Measurements from ENCODE around the gene BTBD16.

The BTBD16 gene

DNA sequence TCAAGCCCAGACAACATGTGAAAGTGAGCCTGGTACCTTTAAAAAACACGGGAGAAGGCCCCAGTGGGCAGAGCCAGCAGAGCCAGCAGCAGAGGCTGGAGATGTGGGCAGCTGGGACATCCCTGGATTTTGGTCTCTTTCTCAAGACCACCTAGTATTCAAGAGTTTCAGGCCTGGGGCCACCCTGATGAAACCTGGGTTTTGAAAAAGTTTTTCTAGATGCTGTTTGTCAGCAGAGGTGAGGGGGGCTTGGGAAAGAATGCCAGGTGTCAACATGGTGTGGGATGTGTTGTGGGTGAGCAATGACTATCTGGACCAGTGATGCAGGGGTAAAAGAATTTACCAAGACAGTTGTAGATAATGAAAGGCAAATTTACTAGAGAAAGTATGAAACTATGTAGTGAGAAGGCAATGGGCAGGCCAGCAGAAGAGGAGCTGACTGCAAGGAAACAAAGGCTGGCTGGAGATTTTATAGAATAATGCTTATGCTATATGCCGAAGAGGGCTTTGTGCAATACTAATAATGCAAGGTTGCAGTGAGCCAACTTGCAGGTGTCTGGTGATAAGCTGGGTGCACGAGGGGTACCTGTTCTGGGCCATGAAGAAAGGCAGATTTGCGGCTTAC, 75.3 kb downstream of the BTBD16 start:
- TF ChIP-seq, protein P1, sequence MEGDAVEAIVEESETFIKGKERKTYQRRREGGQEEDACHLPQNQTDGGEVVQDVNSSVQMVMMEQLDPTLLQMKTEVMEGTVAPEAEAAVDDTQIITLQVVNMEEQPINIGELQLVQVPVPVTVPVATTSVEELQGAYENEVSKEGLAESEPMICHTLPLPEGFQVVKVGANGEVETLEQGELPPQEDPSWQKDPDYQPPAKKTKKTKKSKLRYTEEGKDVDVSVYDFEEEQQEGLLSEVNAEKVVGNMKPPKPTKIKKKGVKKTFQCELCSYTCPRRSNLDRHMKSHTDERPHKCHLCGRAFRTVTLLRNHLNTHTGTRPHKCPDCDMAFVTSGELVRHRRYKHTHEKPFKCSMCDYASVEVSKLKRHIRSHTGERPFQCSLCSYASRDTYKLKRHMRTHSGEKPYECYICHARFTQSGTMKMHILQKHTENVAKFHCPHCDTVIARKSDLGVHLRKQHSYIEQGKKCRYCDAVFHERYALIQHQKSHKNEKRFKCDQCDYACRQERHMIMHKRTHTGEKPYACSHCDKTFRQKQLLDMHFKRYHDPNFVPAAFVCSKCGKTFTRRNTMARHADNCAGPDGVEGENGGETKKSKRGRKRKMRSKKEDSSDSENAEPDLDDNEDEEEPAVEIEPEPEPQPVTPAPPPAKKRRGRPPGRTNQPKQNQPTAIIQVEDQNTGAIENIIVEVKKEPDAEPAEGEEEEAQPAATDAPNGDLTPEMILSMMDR (IDR thresholded peaks at IDR 0.05; ENCODE audit: low read depth, low read length): no peak
- no peak for DNase-seq (ENCODE audit: extremely low read depth, low read depth)

DNA sequence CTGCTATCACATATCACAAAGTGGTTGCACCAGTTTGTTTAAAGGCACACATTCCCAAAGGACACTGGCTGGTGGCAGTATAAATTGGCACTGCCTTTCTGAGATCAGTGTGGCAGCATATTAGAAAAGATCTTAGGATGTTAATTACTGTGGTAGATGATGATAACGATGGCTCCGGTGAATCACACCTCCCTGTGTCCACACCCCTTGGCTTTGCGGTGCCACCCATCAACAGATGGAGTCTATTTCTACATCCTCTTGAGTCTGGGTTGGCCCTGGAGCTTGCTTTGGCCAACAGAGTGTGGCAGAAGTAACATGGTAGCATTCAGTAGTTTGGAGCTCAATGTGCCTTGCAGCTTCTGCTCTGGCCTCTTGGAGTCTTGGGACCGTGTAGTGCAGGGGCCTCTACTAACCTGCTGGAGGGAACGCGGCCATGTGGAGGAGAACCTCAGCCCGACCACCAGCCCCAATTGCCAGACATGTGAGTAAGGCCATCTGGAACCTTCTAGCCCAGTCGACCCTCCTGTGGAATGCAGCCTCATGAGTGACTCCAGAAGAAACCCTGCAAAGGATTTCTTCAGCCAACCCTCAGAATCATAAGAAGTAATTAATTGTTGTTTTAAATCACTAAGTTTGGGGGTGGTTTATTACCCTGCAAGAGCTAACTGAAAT, 76.2 kb downstream of the BTBD16 start:
- TF ChIP-seq, protein P1 (IDR thresholded peaks at IDR 0.05; ENCODE audit: low read depth, low read length): no peak

DNA sequence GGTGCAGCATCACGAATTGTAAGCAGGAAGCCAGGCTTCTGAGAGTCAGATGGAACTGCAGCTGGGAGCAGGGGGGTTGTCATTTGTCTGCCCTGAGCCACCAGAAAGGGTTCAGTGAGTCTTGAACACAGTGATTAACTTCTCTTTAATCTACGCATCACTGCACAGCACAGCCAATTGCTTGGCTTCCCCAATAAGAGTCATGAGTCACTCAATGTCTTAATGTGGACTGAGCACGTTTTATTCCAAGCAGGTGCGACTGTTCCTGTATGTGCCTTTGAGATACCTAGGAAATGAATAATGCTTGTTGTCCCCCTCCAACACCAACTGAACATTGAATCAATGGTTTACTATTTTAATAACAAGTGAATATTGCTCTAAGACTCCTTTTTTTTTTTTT, 77.4 kb downstream of the BTBD16 start:
- DNase-seq (ENCODE audit: extremely low read depth, low read depth): no peak
- TF ChIP-seq, protein P1 (IDR thresholded peaks at IDR 0.05; ENCODE audit: low read depth, low read length): no peak

More for the DNA sequence above, 76.2 kb downstream of the BTBD16 start:
- DNase-seq (ENCODE audit: extremely low read depth, low read depth): no peak

DNA sequence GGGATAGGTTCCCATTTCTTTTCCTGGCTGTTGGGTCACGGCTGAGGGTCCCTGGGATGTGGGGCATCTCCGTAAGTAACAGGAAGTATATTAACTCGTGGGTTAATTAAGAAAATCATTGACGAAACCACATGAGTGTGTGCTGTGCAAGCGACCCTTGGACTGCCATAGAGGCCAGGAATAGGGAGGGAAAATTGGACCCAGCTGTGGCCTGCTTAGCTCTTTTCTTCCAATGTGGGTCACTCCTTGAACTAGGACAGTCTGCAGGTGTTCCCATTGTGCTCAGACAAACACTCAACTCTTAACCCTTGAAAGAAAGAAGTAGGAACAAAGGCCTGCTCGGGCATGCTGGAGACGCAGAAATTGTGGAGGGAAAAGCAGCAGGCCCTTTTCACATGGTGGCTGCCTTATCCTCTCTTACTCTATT, 77.9 kb downstream of the BTBD16 start:
- DNase-seq (ENCODE audit: extremely low read depth, low read depth): no peak
- TF ChIP-seq, protein P1 (IDR thresholded peaks at IDR 0.05; ENCODE audit: low read depth, low read length): no peak

DNA sequence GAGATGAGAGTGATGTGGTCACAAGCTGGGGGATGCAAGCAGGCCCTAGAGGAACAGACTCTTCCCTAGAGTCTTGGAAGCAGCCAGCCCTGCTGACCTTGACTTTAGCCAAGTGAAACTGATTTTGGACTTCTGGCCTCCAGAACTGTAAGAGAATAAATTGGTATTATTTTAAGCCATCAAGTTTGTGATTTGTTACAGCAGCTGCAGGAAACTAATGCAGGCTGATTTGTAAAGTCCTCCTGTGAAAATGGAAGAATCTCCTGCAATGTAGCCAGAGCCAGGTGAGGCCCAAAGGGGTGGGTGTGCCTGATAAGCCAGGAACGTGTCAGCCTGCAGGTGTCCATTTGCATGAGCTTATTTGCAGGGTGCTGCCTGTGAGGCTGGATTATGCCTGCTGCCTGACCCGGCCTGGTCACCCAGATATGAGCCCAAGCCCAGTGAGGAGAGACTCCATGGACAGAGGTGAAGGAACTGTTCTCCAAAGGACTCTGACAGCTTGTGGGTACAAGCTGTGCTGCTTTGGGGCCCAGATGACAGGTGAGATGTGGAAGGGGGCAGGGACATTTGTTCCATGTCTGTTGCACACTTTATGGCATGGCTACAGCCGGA, 78.8 kb downstream of the BTBD16 start:
- DNase-seq (ENCODE audit: extremely low read depth, low read depth): no peak
- TF ChIP-seq, protein P1 (IDR thresholded peaks at IDR 0.05; ENCODE audit: low read depth, low read length): no peak

DNA sequence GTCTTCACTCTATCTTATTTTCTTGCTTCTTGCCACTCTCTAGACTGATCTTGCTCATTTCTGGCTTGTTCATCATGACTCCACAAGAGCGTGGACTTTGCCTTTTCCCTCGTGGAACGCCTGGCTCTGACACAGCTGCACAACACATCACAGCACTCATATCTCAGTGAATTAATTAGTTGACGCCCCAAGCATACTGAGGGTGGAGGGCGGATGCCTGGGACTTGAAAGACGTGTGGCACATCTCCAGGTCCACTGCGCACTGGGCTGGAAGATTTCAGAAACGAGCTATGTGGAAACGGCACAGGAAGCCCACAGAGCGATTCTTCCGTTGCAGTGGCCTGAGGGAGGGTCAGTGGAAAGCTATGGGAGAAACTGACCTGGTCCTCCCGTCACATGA, 79.8 kb downstream of the BTBD16 start:
- no peak for DNase-seq (ENCODE audit: extremely low read depth, low read depth)
- TF ChIP-seq, protein P1 (IDR thresholded peaks at IDR 0.05; ENCODE audit: low read depth, low read length): no peak

Measured in AG09319 (cell line).